Loucy (cell line): ENCODE measurements around the gene ISM1.

ENCODE experiments used
- EZH2phosphoT487 ChIP-seq: fragments of 200-600 bp; IDR thresholded peaks from 2 replicates; pipeline ENCODE4 v1.6.1; 2018; ENCODE audit warnings: antibody characterized with exemption, mild to moderate bottlenecking, moderate library complexity, borderline replicate concordance
- TF ChIP-seq, protein P1 (sequence below): fragments of 200-600 bp; sonication (generic); conservative IDR thresholded peaks from 2 replicates; pipeline ENCODE4 v1.5.1; 2014; ENCODE audit warnings: mild to moderate bottlenecking, antibody characterized with exemption, low read length

GRCh38 chr20:13325033-13325432 is 104.0 kb downstream of the ISM1 start:
- TF ChIP-seq, protein P1, sequence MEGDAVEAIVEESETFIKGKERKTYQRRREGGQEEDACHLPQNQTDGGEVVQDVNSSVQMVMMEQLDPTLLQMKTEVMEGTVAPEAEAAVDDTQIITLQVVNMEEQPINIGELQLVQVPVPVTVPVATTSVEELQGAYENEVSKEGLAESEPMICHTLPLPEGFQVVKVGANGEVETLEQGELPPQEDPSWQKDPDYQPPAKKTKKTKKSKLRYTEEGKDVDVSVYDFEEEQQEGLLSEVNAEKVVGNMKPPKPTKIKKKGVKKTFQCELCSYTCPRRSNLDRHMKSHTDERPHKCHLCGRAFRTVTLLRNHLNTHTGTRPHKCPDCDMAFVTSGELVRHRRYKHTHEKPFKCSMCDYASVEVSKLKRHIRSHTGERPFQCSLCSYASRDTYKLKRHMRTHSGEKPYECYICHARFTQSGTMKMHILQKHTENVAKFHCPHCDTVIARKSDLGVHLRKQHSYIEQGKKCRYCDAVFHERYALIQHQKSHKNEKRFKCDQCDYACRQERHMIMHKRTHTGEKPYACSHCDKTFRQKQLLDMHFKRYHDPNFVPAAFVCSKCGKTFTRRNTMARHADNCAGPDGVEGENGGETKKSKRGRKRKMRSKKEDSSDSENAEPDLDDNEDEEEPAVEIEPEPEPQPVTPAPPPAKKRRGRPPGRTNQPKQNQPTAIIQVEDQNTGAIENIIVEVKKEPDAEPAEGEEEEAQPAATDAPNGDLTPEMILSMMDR = peak; percentile 73
- TF ChIP-seq EZH2phosphoT487 = no peak
